ENCODE results near the gene PAX7.

- TF ChIP-seq CTCF (IDR thresholded peaks at IDR 0.05): no peak
- TF ChIP-seq POLR2AphosphoS5 (IDR thresholded peaks at IDR 0.05; ENCODE audit: low read depth, low read length): no peak
- no peak for TF ChIP-seq TCF12 (IDR thresholded peaks at IDR 0.05)
- no peak for TF ChIP-seq SMC3 (IDR thresholded peaks at IDR 0.05; ENCODE audit: low read depth, low read length)
- no peak for TF ChIP-seq YY1 (IDR thresholded peaks at IDR 0.05; ENCODE audit: low read depth)
These were observed 27.0 kb downstream of the PAX7 start for GRCh38 chr1:18657506-18658201.

All from SK-N-SH (cell line).